GM18499 (cell line): Measurements from ENCODE around the gene RHOT2.

ENCODE experiments used
- ATAC-seq: cut with Tn5 transposase; IDR thresholded peaks from one replicate; pipeline ENCODE4 v1.9.1; 2021; ENCODE audit warnings: moderate number of reproducible peaks; ENCODE audit not compliant: insufficient read depth, unreplicated experiment

The RHOT2 gene

GRCh38 chr16:667780-668518 lies at the start of gene RHOT2:
RHOT2 (plus strand) TSS chr16:668132; CDS start chr16:668200, 68 bp downstream.
- ATAC-seq: no peak

DNA sequence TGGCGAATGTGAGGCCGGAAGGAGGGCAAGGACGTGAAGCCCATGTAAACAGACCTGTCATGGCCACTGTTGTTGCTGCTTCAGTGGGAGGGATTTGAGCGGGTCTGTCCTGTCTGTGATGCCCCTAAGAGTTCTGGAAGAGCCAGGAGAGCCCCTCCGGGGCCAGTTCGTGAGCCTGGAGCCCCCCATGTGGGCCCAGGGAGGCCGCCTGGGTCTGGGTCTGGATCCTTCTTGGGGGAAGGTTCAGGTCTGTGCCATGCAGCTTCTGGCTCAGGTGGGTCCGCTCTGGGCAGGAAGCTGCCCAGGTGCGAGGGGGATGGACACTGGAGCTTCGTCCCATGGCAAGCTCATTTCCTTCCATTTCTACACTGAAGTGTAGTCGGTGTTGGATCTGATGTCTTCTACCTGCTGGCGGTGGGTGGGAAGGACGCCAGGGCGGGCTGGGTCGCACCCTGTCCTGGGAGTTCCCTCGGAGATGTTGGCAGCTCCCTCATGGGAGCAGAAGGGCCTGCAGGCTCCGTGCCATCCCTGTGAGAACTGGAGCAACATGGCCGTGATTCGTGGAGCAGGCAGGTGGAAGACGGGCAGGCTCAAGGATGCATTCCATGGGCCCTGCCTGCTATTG lies 48.3 kb upstream of the RHOT2 start:
- no peak for ATAC-seq

DNA sequence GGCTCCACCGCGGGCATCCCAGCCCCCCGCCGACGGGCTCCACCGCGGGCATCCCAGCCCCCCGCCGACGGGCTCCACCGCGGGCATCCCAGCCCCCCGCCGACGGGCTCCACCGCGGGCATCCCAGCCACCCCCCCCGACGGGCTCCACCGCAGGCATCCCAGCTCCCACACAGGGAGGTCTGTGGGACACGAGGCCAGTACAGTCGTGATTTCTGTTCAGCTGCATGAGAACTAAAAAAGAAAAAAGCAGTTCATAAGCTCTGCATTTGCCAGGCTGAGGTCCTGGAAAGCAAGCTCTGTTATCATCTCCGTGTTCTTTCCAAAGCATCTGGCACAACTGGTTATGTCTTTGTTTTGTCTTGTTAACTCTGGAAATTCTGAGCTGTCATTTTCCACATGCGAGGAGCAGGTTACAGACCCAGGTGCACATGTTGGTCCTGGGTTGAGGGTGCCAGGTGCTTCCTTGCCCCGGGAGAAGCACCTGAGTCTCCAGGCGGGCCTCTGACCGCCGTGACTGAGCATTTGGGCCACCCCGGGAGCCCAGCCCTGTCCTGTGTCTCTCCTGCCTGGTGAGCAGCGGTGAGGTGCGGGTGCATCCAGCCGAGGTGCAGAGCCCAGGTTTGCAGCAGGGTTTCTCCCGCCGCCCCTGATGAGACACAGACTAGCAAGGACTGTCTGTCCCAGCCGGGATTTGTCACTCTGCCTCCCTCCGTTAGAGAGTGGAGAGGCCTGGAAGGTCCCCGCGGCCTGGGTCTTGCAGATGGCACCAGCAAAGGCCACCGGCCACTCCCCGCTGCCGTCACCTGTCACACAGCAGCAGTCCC lies 47.0 kb upstream of the RHOT2 start:
- ATAC-seq: no peak

DNA sequence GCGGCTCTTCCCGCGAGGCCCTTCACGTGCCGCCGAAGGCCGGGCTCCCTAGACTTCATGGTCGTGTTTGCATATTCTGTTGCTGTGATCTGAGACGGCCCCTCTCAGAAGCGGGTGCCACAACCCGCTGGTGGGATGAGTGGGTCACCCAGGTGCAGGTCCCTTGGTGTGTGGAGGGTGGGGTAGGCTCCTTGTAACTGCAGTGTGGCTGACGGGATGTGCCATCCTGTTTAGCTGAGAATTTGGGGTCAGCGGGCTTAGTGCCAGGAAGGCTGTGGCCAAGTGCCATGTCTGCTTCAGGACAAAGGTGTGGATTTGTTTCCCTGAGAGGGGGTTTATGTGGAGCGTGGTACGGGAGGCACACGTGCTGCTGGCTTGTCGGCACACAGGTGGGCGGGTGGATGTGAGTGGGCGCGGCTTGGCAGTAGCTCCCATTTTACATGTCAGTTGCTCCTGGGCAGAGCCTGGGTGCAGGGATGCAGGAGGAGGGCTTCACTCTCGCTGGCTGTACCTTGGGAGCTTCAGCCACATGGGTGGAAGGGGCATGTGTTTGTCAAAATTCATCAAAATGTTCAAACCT lies 46.3 kb upstream of the RHOT2 start:
- ATAC-seq: no peak

DNA sequence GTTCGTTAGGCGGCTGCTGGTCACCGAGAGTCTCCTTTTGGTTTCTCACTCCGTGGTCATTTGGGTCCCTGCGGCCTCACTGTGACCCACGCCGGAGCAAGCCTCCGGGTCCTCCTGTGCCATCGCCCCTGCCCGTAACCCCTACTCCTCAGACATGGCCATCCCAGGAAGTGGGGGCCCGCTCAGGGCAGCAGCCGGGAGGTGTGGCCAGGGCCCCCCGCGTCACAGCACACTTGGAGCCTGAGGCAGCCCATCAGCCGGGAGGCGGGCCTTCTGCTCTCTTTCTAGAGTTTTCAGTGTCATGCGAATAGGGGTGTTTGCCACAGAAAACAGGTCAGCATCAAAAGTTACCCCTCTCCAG lies 45.0 kb upstream of the RHOT2 start:
- ATAC-seq: no peak

DNA sequence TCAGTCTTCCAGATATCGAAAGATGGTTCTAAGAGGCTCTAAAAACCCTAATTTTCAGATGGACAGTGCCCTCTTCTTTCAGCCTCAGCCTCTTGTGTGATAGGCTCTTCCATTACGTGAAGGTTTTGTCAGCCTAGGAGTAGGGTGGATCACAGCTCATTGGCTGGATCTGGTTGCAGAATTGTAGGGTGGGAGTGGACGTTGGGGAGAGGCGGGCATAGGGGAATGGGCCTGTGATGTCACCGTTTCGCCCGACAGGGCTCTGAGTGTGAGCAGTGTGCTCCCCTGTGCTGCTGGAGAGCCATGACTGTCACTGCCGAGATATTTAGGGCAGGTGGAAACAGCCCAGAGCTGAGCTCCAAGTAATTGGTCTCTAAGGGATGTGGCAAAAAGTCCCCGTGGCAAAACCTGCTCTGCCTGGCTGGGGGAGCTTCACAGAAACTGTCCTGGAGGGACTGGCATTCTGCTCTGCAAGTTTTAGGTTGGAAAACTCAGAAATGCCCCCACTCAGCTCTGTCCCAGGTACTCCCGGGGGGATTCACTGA lies 43.3 kb upstream of the RHOT2 start:
- no peak for ATAC-seq

DNA sequence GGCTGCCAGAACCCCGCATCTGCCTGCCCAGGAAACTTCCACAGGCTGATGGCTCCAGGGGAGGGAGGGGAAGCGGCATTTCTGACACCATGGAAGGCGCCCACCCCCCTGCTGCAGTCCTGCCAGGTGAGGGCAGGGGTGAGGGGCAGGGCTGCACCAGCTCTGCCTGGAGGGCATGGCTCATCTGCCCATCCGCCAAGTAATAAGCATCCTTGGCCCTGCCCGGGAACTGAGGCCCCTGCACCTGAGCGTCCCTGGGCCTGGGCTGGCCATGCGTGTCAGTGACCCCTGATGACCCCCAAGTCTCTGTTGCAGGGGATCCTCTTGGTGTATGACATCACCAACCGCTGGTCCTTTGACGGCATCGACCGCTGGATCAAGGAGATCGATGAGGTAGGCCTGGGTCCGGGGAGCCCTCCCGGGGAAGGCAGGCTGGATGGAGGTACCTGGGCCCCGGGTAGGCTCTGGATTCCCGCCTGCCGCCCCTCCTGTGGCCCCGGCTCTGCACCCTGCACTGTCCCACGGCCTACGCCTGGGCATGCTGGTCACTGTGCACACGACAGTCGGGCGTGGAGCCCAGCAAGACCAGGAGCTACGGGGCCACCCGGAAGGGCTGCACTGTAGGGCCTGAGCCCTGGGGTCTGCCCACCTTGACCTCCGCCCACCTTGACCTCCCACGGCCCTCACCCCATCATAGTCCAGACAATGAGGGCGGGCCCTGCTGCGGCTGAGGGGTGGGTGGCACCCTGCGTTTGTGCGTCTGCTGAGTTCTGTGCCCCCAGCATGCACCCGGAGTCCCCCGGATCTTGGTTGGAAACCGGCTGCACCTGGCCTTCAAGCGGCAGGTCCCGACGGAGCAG lies 42.6 kb upstream of the RHOT2 start:
- ATAC-seq: no peak

DNA sequence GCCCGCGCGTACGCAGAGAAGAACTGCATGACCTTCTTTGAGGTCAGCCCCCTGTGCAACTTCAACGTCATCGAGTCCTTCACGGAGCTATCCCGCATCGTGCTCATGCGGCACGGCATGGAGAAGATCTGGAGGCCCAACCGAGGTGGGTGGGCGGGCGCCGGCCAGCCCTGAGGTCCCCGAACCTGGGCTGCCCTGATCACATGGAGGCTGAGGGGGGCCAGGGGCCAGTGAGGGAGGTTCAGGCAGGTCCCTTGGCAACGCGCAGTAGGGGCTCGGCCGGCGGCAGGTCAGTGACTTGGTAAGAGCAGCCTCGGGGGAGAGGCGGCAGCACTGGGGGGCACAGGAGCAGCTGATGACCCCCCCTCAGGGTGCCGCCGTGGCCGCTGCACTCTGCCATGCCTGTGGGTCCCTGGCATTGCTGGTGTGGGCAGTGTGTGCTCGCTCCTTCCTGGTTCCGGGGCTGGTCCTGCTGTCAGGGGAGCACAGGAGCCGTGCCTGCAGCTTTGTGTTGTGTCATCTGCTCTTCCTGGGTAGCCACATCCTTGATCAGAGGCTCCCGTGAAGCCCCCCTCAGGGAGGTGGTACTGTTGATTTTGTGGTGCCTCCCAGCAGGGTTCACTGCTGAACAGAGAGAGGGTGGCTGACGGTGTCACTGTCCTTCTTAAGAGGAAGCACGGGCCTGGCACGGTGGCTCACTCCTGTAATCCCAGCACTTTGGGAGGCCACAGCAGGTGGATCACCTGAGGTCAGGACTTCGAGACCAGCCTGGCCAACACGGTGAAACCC lies 41.8 kb upstream of the RHOT2 start:
- ATAC-seq: no peak

GRCh38 chr16:626787-627453 lies 41.0 kb upstream of the RHOT2 start:
- ATAC-seq: no peak

DNA sequence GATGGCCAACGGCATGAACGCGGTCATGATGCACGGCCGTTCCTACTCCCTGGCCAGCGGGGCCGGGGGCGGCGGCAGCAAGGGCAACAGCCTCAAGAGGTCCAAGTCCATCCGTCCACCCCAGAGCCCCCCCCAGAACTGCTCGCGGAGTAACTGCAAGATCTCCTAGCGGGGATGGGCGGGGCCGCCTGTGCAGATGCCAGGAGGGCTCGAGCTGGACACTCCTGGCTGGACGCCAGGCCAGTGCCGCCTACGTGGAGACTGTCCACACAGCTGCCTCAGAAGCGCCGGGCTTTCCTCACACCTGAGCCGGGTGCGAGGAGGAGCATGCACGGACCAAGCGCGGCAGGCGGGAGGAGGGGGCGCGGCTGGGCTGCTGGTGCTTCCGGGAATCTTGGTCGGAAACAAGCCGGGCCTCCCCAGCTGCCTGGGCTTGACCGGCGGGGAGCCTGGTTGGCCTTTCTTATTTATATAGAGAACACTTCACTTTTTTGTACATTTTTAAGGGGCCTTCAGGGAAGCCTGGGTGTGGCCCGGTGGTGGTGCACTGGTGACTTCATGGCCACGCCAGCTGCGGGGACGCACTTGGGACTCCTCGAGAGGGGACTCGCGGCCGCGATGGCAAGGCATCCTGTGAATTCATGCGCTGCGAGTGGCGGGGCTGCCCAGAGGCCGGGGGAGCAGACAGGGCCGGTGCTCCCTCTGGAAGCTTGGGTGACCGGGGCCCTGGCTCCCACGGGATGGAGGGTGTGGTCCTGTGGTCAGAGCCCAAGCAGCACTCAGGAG lies 40.3 kb upstream of the RHOT2 start:
- ATAC-seq: no peak

DNA sequence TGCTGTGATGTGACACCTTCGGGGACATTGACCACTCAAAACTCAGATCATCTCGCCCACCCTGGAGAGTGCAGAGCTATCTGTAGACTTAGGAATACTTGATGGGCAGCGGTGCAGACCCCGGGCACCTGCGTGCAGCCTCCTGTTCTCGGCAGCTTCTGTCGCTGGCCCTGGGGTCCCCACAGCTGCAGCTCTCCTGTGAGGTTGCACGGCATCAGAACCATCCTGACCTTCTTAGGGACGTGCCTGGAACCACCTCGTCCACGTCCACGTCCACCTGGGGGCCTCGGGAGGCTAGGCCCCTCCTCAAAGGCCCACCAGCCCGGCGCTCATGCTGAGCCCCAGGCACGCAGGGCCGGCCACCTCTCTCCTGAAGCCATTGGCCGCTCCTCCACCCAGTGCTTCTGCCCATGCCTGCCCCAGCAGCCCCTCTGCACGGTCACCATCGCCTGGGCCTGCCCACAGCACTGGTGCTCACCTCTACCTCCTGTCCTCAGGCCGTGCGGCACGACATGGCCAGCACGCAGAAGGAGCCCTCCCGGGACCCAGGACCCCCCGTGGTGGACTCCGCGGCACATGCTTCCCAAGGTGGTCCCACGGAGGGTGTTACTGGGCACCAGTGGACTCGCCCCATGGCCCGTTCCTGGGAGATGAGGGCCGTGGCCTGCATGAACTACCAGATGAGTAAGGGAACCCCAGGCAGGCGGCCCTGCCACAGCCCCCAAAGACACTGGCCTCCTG lies 39.4 kb upstream of the RHOT2 start:
- no peak for ATAC-seq

DNA sequence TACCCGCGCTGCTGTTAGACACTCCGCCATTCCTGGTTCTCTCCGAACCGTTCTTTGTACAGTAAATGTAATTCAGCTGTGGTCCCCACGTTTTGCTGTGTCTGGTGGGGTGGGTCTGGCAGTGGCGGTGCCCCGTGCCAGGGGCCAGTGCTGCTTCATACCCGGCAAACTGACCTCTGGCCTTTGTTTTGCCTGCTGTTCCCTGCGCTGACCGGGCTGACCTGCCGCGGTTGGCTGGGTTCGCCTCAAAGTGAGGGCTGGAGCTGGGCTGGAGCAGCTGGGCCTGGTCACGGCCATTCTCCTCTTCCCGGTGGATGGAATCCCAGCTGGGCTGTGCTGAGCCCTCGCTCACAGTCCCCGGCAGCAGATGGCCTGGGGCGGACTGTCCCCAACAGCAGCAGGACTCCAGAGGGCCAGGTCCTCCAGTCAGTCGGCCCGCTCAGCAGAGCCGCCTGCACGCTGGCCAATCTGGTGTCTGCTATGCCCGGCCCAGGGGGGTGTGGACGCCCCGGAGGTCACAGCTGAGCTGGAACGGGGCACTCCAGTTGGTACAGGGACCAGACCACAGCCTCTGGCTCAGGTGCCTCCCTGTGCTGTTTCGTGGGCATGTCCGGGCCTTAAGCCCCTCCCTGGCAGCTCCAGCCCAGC lies 38.6 kb upstream of the RHOT2 start:
- no peak for ATAC-seq

DNA sequence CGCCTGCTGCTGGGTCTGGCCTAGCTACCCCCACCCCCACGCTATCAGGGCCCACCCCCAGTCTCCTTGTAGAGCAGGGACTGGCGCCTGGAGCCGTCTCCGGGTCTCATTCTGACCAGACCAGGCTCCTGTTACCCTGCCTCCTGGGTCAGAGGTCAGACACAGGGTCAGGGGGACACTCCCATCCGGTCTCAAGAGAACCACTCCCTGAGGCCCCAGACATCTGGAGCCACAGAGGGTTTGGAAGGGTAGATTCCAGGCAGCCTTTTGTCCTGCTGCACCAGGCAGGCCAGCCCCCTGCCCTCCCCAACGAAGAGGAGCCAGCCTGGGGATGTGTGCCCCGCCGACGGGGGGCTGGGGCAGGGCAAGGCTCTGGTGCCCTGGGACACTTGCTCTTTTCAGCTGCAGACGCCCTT lies 38.1 kb upstream of the RHOT2 start:
- ATAC-seq: no peak

DNA sequence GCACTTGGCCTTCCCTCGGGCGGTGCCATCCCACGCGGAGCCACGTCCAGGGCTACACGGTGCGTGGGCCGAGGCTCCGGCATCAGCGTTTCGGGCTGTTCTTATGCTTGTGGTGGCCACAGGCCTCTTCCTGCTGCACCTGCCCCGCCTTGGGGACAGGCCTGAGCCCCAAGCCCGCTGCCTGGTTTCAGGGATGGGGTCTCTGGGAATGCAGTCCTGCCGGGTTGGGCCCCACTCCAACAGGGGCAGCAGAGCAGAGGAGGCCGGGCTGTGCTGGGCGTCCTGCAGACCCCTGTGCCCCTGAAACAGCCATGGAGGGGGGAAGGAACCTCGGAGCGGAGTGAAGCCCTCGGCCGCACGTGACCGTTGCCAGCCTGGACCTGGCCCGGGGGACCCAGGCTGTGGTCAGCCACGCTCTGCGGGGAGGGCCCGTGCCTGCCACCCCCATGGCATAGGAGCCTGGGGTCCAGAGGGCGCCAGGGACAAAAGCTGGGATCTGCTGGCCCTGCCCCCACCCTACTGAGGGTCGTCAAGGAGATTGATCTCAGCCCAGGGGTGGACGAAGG lies 37.6 kb upstream of the RHOT2 start:
- no peak for ATAC-seq

DNA sequence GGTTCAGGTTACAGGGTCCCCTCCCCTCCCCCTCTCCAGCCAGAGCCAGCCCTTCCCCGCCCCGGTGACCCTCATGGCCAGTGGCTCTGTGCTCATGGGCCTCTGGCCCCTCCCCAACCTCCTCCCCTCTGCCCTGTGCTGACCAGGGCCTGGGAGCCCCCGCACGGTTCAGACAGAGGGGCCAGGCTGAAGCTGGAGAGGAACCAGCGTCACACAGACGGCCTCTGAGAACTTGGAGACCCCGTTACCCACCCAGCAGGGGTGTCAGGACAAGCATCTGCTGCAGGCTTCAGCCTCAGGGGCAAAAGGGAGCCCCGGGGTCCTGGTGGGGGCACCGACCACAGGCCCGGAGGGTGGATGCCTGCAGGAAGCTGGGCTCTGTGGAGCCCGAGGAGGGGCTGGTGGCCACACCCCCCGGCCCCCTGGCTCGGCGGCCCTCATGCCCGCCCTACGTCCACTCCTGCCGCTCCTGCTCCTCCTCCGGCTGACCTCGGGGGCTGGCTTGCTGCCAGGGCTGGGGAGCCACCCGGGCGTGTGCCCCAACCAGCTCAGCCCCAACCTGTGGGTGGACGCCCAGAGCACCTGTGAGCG lies 37.0 kb upstream of the RHOT2 start, which contains the start of gene WFIKKN1:
TSS of gene WFIKKN1 (plus strand) at position 171 of the 591 bp plus-strand sequence. CDS start at position 440, 269 bp downstream.
- ATAC-seq: no peak
